ENCODE results near the gene HMGN3. TPM values are rescaled to one million over a fixed set of nuclear protein-coding genes. Genes with fewer than 3 reads are reported as not detected.

Gene HMGN3
- total and polyA plus RNA-seq, 4 donors, result 78.4 to 351 (median 188) TPM

DNA sequence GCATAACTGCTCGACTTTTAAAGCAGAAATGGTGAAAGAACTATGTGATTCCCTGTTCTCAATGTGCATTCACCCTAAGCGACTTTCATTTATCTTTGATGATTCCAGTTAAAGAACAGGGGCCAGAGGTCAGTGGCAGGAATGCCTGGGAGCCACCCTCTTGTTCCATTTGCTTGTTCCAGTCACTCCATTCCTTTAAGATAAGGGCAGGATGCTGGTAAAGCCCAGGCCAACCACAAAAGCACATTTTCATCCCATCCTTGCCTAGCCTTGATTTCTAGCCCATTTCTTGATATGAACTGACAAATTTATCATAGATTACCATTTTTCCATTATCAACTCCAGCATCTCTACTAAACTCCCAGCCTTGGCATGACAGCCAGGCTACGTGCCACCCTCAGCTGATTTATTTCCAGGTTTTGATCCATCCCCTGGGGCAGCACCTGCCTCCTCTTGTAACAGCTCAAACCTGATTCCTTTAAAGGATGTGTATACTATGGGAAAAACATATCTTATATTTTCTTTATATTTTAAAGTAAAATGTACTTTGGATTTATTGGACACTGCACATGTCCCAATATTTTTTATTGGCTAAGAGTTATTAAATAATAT, 19.2 kb downstream of the HMGN3 start:
- TF ChIP-seq, protein P1, sequence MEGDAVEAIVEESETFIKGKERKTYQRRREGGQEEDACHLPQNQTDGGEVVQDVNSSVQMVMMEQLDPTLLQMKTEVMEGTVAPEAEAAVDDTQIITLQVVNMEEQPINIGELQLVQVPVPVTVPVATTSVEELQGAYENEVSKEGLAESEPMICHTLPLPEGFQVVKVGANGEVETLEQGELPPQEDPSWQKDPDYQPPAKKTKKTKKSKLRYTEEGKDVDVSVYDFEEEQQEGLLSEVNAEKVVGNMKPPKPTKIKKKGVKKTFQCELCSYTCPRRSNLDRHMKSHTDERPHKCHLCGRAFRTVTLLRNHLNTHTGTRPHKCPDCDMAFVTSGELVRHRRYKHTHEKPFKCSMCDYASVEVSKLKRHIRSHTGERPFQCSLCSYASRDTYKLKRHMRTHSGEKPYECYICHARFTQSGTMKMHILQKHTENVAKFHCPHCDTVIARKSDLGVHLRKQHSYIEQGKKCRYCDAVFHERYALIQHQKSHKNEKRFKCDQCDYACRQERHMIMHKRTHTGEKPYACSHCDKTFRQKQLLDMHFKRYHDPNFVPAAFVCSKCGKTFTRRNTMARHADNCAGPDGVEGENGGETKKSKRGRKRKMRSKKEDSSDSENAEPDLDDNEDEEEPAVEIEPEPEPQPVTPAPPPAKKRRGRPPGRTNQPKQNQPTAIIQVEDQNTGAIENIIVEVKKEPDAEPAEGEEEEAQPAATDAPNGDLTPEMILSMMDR (IDR thresholded peaks at IDR 0.05; ENCODE audit: control extremely low read depth, extremely low read depth), result no peak
- no peak overlapping the region for H3K27ac ChIP-seq (ENCODE audit: low read depth in 1 of 2, low read length in 1 of 2)
- peaks cover 0 to 8% (median 2%) of the 10 kb centered on the region in 4 donors for H3K36me3 ChIP-seq (ENCODE audit: control insufficient read depth in 4 of 4, insufficient read depth in 4 of 4, low read length in 4 of 4)
- 77 to 90% methylated on average over 3 of the region's 3 CpGs for WGBS, 2 donors
- no peak overlapping the region for H3K9ac ChIP-seq (ENCODE audit: insufficient read depth in 1 of 2, low read length in 2 of 2)
- DNase-seq, result no peak
- ATAC-seq (ENCODE audit: insufficient read depth, low FRiP score), result no peak
- H3K9me3 ChIP-seq (ENCODE audit: control insufficient read depth in 4 of 4, insufficient read depth in 3 of 4, low read length in 3 of 4), result no peaks in the 10 kb centered on the region
- H3K4me3 ChIP-seq, result no peak overlapping the region
- peaks cover 0 to 12% (median 2%) of the 10 kb centered on the region in 5 donors for H3K4me1 ChIP-seq (ENCODE audit: control insufficient read depth in 5 of 5, insufficient read depth in 5 of 5, low read length in 5 of 5)
- H3K27me3 ChIP-seq (ENCODE audit: control insufficient read depth in 3 of 3, insufficient read depth in 3 of 3, low read length in 2 of 3), result no peaks in the 10 kb centered on the region

DNA sequence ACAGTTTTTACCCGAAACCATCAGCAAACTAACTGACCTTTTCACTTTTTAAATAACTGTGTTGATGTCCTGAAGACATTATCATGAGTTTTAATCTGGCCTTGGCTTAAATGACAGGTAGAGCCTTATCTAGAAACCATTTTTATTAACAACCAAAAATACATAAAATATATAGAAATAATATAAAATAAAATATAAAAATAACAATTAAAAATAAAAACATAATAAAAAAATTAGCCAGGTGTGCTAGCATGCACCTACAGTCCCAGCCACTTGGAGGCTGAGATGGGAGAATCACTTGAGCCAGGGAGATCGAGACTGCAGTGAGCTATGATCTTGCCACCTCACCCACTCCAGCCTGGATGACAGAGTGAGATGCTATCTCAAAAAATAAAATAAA, 21.6 kb downstream of the HMGN3 start:
- Histone ChIP-seq H3K4me3 (no peak overlapping the region), H3K36me3 (ENCODE audit: control insufficient read depth in 4 of 4, insufficient read depth in 4 of 4, low read length in 4 of 4) (peaks cover 1 to 10% (median 6%) of the 10 kb centered on the region in 4 donors), H3K9me3 (ENCODE audit: control insufficient read depth in 4 of 4, insufficient read depth in 3 of 4, low read length in 3 of 4) (no peaks in the 10 kb centered on the region), H3K9ac (ENCODE audit: insufficient read depth in 1 of 2, low read length in 2 of 2) (no peak overlapping the region), H3K27me3 (ENCODE audit: control insufficient read depth in 3 of 3, insufficient read depth in 3 of 3, low read length in 2 of 3) (no peaks in the 10 kb centered on the region), H3K27ac (ENCODE audit: low read depth in 1 of 2, low read length in 1 of 2) (no peak overlapping the region), H3K4me1 (ENCODE audit: control insufficient read depth in 5 of 5, insufficient read depth in 5 of 5, low read length in 5 of 5) (peaks cover 0 to 20% (median 2%) of the 10 kb centered on the region in 5 donors)
- 94 to 97% methylated on average over 2 of the region's 2 CpGs for WGBS, 2 donors
- DNase-seq (no peak), ATAC-seq (ENCODE audit: insufficient read depth, low FRiP score) (no peak)
- TF ChIP-seq, protein P1 (IDR thresholded peaks at IDR 0.05; ENCODE audit: control extremely low read depth, extremely low read depth), result no peak

DNA sequence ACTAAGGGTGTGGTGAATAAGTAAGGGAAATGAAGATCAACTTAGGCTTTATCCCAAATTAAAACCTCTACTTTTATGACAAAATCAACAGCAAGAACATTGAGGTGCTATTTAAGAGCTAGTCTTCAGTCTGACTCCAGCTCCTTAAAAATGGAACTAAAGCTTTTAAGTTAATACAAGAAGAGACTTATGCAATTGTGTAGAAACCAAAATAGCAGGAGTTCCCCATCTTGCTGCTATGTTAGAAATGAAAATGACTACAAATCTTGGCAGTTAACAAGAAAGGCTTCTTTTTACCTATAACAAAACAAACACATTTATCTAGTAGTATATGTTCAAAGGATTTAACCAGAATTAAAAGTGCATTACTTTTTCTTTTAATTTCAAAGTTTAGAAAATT, 25.7 kb downstream of the HMGN3 start:
- H3K9me3 ChIP-seq (ENCODE audit: control insufficient read depth in 4 of 4, insufficient read depth in 3 of 4, low read length in 3 of 4), result no peaks in the 10 kb centered on the region
- DNase-seq (no peak), ATAC-seq (ENCODE audit: insufficient read depth, low FRiP score) (no peak)
- H3K36me3 ChIP-seq (ENCODE audit: control insufficient read depth in 4 of 4, insufficient read depth in 4 of 4, low read length in 4 of 4), result peaks cover 6 to 18% (median 13%) of the 10 kb centered on the region in 4 donors
- H3K4me1 ChIP-seq (ENCODE audit: control insufficient read depth in 5 of 5, insufficient read depth in 5 of 5, low read length in 5 of 5), result peaks cover 0 to 13% (median 0%) of the 10 kb centered on the region in 5 donors
- no peak overlapping the region for H3K27ac ChIP-seq (ENCODE audit: low read depth in 1 of 2, low read length in 1 of 2)
- H3K9ac ChIP-seq (ENCODE audit: insufficient read depth in 1 of 2, low read length in 2 of 2), result no peak overlapping the region
- no peaks in the 10 kb centered on the region for H3K27me3 ChIP-seq (ENCODE audit: control insufficient read depth in 3 of 3, insufficient read depth in 3 of 3, low read length in 2 of 3)
- H3K4me3 ChIP-seq, result no peak overlapping the region
- TF ChIP-seq, protein P1 (IDR thresholded peaks at IDR 0.05; ENCODE audit: control extremely low read depth, extremely low read depth), result no peak

Measured in lung (tissue), 12 donors.